Left kidney (tissue), 2 donors: ENCODE results near the gene PTCH2. TPM values are rescaled to one million over a fixed set of nuclear protein-coding genes. Genes with fewer than 3 reads are reported as not detected.
"Not testable (repeated sequence)": the region's sequence is repeated elsewhere in the genome, so short reads cannot be mapped to it uniquely, and the experiment has no call there.

Experiments
- DNase-seq: peaks from one replicate; pipeline ENCODE4 v3.0.0-alpha.2; 2013
- polyA plus RNA-seq: library from polyadenylated mRNA; unstranded; fragments of 120-200 nt; gene quantifications from one replicate; pipeline ENCODE4 v1.2.1, GENCODE V29; 2013; ENCODE audit not compliant: insufficient read length

The PTCH2 gene
- polyA plus RNA-seq, 1 donor, result 5.4 TPM

DNA sequence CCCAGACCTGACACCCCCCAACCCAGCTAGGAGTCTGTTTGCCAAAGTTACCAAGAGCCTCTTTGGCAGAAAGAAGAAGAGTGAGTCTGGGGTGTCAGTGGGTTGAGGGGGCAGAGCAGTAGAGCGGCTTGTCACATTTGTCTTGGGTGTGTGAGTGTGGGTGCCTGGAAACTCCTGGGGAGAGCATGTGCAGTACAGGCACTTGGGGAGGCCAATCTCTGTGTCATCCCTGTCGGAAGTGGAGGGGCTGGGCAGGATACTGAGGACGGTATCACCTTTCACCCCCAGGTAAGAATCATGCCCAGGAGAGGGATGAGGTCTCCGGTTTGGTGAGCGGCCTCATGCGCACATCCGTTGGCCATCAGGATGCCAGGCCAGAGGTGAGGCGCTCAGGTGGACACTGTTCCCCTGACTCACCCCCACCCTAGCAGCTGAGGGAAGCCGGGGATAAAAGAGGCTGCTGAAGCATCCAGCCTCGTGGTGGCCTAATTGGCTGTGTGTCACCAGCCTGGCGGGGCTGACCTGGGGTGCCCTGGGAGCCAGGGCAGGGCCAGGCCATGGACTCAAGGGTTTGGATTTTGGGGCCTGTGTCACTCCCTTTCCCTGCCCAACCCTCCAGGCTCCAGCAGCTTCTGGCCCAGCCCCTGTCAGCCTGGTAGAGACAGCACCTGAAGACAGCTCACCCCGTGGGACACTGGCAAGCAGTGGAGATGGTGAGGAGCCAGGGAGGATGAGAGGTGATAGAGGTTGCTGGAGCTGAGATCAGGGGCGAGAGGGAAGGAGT lies 39.5 kb downstream of the PTCH2 start:
- DNase-seq, result no peak

DNA sequence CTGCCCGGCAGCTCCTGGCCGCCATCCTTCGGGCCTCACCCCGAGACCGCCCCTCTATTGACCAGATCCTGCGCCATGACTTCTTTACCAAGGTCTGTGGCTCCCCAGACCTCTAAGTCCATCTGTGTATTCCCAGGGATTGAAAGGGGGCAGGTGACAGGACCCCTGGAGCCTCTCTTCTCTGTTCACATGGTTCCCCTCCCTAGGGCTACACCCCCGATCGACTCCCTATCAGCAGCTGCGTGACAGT lies 40.1 kb downstream of the PTCH2 start:
- DNase-seq, result no peak

DNA sequence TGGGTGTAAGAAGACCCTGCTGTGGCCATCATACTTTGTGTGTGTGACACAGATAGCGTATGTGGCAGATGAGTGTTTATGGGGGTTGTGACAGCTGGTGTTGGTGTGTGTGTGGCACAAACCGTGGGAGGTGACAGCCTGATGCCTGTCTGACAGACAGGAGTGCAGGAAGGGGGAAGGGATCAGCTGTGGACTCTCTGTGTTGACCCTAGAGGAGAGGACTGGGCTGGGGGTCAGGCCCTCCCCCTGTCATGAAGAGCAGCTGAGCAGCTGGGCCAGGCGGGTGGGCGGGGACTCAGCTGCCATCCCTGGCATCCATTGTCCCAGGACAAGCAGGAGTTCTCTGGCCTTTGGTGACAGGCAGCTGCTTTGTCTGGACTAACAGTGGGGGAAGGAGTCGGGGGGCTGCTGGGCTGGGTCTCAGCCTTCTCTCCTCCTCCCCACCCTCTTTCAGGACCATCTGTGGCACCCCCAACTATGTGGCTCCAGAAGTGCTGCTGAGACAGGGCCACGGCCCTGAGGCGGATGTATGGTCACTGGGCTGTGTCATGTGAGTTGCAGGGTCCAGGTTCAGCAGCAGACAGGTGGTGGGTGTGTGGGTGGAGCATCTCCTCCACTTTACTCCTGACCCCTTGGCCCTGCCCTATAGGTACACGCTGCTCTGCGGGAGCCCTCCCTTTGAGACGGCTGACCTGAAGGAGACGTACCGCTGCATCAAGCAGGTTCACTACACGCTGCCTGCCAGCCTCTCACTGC lies 40.6 kb downstream of the PTCH2 start:
- DNase-seq, result peak; percentile 26

DNA sequence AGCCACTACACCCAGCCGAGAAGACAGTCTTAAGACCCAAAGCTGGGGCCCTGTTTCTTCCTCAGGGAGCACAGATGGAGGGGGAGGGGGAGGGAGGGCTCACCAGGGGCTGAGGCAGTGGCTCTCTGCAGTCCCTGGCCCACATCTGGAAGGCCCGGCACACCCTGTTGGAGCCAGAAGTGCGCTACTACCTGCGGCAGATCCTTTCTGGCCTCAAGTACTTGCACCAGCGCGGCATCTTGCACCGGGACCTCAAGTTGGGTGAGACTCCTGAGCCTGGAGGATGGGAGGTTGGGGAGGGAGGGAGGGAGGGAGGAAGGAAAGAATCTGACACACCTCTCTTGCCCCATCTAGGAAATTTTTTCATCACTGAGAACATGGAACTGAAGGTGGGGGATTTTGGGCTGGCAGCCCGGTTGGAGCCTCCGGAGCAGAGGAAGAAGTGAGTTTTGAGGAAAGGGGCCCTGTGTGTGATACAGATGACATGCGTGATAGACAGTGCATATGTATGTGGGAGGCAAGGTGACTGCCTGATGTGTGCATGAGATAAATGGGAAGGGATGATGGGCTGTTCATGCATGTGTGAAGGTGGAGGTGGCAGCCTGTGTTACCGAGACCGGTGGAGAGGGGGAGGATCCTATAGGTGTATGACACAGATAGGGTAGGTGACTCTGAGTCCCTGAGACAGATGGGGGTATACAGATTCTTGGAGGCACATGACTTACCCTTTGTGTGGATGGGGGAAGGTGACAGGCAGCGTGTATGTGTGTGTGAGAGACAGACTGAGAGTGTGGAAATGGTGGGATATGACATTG lies 41.4 kb downstream of the PTCH2 start:
- no peak for DNase-seq

DNA sequence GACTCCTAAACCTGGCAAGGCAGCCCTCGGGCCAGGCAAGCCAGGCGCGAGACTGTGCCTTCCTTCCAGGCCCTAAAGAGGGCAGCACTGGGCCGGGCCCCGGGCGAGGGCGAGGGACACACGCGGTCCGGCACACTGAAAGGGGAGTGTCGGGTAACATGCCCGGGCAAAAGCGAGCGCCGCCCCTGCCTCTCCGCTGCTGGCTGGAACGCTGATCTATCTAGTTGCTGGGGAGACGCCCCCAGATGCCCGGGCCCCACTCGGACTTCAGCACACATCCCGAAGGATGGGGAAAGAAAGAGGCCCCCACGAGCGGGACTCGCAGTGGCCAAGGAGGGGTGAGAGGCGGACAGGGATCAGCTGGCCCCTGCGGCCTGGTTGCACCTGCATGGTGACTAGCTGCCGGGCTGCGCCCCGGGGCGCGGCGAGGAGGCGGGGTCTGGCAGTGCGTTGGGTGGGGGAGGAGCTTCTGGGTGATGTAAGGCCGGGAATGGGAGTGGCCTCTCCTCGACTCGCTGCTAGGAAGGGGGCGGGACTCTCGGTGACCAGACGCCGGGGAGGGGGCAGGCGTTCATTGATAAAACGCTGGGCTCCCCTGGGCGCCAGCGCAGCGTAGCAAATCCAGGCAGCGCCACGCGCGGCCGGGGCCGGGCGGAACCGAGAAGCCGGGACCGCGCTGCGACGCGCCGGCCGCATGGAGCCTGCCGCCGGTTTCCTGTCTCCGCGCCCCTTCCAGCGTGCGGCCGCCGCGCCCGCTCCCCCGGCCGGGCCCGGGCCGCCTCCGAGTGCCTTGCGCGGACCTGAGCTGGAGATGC lies 43.1 kb downstream of the PTCH2 start, which contains the start of gene PLK3:
TSS of gene PLK3 (plus strand) at position 608 of the 815 bp plus-strand sequence. CDS start at position 695, 87 bp downstream.
- peak; percentile 96 for DNase-seq

DNA sequence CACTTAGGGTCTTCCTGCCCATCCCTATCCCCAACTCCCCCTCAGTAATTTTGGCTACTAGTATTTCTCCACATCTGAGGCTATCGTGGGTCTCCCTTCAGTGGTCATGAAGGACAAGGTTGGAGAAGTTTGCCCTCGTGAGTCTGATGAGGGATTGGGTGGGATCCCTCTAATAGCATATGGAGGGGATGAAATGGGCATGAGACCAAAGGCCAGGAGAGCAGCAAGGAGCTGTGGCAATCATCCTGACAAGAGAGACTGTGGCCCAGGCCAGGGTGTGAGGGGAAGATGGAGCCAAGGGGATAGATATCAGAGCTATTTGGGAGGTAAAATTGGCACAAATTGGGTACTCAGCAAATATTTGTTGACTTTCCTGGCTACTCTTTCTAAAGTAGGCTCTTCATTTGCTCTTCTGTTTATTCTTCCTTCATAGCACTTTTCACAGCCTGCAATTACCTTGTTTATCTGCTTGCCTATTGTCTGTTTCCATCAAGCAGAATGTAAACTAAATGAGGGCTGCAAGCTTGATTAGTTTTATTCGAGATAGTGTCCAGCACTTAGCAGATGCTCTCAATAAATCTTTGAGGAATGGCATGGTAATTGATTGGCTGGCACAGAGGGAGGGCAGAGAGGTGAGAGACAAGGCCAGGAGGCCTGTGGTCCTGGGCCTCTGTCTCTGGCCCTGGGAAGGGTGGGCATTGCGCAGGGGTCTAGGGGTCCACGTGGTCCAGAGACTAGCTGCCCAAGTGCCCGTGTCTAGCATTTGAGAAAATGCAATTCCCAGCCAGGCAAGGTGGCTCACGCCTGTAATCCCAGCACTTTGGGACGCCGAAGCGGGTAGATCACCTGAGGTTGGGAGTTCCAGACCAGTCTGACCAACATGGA lies 44.3 kb downstream of the PTCH2 start:
- no peak for DNase-seq

DNA sequence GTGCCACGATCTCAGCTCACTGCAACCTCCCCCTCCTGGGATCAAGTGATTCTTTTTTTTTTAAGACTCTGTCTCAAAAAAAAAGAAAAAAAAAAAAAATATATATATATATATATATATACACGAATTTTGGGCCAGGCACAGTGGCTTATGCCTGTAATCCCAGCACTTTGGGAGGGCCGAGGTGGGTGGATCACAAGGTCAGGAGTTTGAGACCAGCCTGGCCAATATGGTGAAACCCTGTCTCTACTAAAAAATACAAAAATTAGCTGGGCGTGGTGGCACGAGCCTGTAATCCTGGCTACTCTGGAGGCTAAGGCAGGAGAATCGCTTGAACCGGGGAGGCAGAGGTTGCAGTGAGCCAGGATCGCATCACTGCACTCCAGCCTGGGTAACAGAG lies 45.2 kb downstream of the PTCH2 start:
- DNase-seq, result not testable (repeated sequence)

DNA sequence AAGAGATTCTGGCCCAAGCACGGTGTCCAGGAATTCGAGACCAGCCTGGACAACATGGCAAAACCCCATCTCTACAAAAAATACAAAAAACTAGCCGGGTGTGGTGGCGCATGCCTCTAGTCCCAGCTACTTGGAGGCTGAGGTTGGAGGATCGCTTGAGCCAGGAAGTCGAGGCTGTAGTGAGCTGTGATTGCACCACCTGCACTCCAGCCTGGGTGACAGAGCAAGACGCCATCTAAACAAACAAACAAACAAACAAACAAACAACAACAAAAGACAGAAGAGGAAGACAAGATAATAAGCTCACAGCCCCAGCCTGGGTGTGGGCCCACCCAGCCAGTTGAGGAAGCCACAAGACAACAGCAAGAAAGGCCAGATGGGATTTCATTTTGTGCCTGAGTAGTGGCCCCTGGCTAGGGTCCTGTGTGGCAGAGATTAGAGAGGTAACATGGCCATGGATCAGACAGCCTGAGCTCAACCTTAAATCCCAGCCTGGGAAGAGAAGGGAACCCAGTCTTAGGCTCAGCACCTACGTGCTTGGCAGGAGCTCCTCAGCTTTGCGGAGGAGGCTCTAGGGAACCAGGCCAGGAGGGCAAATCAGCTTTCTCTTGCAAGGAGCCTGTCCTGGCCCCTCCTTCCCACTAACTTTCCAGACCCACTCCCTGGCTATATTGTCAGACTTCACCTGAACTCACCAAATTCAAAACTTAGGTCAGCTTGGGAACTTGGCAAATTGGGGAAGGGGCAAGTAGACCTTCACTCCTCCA lies 50.1 kb downstream of the PTCH2 start:
- DNase-seq, result no peak

DNA sequence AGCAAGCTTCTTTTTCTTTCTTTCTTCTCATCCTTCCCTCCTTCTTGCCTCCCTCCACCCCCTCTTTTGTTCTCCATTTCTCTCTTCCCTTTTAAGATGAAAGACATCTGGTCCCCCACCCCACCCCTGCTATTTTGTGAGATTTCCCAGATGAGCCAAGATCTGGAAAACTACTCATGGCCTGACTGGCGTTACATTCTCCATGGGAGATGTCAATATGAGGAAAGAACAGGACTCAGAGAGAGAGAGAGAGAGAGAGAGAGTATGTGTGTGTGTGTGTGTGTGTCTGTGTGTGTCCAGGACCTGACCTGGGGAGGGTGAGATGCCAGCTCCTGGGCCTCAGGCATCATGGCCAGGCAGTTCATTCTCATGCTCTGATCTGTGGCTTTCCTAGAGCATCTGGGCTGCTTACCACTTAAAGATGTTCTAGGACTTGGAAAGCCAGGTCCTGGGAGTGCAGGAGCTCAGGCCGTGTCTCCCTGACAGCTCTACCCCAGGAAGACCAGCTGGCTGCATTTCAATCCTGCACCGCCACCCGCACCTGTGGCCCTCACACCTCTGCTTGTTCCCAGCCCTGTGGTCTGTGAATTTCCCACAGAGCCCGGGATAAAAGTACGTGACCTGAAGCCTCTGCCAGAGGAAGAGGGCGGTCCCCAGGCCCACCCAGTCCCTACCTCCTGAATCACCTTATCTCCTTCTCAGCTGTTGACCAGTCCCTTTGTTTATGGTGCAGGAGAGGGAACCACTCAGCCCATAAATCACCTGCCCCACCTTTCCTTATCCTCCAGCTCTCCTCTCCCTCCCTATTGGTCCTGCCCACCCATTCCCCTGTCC lies 51.9 kb downstream of the PTCH2 start:
- DNase-seq, result no peak

DNA sequence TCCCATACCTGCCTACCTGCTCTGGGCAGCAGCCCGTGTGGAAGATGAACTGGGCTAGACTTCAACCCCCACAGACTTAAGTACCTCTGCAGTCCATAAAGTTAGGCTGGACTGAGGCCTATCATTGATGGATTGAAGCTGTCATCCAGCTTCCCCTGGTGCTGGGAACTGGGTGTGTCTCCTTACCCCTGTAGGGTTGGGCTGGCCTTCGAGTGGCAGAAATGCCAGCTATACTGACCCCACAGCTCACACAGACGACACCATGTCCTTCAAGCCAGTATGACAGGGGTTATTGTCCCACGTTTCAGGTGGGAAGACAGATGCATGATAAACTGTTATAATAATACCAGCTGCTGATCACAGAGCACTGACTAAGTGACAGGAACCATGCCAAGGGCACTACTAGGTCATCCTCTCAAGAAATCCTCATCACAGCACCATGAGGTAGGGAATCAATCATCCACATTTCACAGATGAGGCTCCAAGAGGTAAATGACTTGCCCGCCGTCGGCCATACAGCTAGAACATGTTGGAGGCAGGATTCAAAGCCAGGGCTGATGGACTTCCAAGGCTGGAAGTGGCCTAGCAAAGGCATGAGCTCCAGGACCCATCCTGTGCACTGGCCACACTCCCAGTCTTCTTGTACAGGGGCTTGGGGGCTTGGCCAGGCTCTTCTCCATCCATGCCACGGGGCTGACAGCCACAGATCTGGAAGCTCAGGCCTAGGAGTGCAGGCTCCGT lies 54.8 kb downstream of the PTCH2 start, which contains the start of gene BEST4:
TSS of gene BEST4 (minus strand) at position 51 of the 741 bp plus-strand sequence. CDS start 465 bp downstream, outside the sequence.
- no peak for DNase-seq

DNA sequence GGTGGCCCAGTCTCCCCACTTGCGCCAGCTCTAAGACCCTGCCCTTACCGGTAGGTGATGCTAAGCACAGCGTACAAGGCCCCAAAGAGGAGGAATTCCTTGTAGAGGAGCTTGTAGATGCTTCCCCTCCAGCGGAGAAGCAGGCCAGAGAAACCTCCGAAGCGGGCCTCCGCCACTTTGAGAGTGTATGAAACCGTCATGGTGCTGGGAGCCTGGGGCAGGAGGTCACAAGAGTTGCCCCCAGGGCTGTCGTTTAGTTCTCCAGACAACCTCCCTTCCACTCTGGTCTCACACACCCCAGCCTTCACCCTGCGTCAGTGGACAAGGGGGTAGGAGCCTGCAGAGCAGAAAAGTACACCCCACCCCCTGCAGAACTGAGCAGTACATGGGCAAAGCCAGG lies 55.5 kb downstream of the PTCH2 start:
- DNase-seq, result no peak

DNA sequence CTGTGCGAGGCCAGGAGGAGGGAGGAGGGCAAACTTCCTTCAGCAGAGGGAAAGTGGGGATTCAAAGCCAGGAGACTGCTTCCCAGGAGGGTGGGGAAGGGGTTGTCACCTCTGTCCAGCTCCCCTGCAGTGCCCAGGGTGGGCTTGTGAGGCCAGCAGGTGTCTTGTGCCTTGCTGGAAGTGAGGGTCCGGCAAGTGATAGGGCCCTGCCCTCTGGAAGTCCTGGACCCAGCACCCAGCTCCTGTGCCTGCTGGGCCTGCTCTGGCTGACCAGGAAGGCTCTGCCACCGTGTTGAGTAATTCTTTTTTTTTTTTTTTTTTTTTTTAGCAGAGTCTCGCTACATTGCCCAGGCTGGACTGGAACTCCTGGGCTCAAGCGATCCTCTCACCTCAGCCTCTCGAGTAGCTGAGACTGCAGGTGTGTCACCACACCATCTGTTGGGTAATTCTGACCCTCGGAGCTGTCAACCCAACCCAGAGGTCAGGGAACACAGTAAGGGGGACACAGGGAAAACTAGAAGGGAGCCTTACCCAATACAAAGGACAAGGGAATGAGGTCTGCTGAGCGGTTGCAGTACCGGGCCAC lies 56.1 kb downstream of the PTCH2 start:
- no peak for DNase-seq

DNA sequence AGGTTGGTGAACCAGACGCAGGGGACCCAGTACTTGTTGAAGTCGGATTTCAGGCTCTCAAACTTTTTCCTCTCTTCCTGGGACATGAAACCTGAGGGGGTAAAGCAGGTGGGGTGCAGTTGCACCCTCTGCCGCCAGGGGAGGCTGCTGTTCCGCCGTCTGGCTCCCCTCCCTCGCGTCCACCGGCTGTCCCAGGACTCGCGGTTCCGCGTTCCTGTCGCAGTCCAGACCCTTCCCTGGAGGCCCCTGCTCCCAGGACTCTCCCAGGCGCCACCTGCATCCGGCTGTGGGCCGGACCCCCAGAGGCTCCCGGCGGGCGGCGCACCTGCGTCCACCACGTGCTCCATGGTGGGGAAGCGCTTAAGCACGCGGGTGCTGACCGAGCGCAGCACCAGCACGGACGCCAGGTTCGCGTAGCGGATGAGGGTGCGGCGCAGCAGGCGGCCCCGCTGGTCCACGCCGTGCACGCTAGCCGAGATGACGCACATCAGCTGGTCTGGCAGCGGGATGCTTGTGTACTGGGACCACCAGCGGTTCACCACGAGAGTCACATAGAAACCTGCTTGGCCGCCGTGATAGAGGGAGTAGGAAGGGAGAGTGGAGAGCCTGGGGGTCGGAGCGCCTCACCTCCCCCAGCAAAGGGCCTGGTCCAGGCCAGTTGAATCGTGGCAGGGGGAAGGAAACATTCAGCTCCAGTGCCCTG lies 56.8 kb downstream of the PTCH2 start:
- DNase-seq, result peak; percentile 76

DNA sequence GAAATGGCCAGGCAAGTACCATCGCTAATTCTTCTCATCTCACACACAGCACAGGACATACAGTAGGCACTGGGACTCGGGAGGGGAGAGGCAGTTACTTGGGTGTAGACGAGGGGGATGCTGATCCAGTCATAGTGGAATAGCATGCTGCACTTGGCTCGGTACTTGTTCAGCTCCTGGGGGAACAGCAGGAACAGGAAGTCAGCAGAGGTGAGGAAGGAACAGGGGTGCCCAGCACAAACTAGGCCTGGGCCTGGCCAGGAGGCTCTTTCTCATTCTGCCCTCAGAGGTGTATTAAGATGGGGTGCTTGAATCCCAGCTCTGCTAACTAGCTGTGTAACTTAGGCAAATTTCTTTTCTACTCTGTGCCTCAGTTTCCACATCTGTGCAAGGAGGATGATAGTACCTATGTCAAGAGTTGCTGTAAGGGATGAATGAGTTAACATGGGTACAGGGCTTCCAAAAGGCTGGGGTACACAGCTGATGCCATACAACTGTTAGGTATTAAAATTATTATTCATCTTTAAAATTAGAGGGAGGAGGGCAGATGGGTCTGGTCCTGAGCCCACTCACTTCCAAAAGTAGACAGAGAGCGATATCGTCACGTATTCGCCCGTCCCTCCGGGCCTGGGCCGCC lies 57.4 kb downstream of the PTCH2 start:
- no peak for DNase-seq

DNA sequence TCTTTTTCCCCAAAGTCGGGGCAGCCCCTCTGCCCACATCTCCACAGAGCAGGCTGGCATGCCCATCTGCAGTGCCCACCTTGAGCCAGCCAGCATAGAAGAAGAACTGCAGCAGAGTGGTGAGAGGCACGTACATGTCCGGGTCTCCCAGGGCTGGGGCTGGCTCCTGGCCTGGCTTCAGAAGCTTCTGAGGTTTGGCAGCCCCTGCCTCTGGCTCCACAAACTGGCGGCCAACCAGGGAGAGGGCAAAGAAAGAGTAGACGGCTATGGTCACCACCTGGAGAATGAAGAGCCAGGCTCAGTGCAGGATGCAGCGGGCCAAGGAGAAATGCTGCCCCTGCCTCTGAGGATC lies 58.0 kb downstream of the PTCH2 start:
- no peak for DNase-seq

DNA sequence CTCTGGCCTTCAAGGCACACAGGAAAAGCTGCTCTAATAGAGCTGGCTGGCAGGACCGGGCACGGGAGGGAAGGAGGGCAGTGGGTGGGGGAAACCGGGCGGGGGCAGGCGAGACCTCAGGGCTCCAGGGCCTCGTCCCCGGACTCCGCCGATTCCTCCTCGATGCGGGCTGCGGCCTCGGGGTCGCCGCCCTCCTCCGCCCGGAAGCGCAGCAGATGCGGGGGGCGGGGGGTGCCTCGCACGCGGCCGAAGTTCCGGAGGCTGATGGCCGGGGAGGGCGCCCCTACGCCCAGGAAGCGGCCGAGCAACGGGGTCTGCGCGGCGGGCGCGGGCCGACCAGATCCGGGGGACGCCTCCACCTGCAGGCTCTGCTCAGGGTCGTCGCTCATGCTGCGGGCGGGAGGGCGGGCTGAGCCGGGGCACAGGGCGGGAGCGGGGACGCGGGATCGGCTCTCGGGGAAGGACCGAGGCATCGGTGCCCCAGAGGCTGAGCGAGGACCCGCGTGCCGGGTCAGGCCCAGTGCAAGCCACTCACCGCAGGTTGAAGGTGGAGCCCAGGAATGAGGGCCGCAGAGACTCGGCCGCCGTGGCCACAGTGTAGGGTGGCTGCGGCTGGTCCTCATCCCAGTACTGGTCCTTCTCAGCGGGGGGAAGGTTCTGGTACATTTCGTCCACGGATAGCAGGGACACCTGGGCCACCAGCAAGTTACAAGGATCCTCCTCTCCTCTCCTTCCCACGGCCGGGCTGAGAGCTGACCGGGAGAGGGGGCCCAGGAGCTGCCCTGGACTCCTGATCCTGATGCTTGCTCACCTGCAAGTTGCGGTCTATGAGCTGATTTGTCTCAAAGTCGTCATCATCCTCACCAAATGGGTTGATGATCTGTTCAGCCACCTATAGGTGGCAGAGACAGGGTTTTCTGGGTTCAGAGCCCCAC lies 58.7 kb downstream of the PTCH2 start:
- no peak for DNase-seq
